SU-DHL-6 (cell line): ENCODE measurements around the gene TIPARP.

ENCODE experiments used
- H2AFZ ChIP-seq: fragments of 200-600 bp; sonication (generic); 2 replicates; pipeline ENCODE4 v1.6.1; 2014; ENCODE audit warnings: low read depth, mild to moderate bottlenecking, moderate library complexity, mixed read lengths, antibody characterized with exemption, low read length; ENCODE audit not compliant: severe bottlenecking
- H3F3A ChIP-seq: fragments of 200-600 bp; shearing (Covaris generic); 2 replicates; pipeline ENCODE4 v1.6.0; 2016; ENCODE audit warnings: antibody characterized with exemption, mild to moderate bottlenecking; ENCODE audit not compliant: insufficient read depth
- H3K27ac ChIP-seq: fragments of 200-600 bp; sonication (generic); 2 replicates; pipeline ENCODE4 v1.5.1; 2016; ENCODE audit warnings: low read depth, mild to moderate bottlenecking, low read length, moderate library complexity, mixed read lengths
- H3K27me3 ChIP-seq: fragments of 200-600 bp; sonication (generic), shearing (Covaris generic); 2 replicates; pipeline ENCODE4 v1.6.0; 2014; ENCODE audit warnings: mild to moderate bottlenecking, low read length
- H3K36me3 ChIP-seq: fragments of 200-600 bp; sonication (generic); 2 replicates; pipeline ENCODE4 v1.6.1; 2014; ENCODE audit warnings: mild to moderate bottlenecking, low read length, mixed read lengths
- H3K4me2 ChIP-seq: fragments of 300-600, 200-600 bp; shearing (Covaris generic), sonication (generic); 2 replicates; pipeline ENCODE4 v1.6.0; 2014; ENCODE audit warnings: low read length, low read depth, mild to moderate bottlenecking; ENCODE audit not compliant: poor library complexity, severe bottlenecking
- H3K4me3 ChIP-seq: fragments of 200-600 bp; sonication (generic); 2 replicates; pipeline ENCODE4 v1.5.1; 2014; ENCODE audit warnings: antibody characterized with exemption, low read length, mild to moderate bottlenecking, mixed read lengths; ENCODE audit not compliant: insufficient read depth, poor library complexity, severe bottlenecking
- H3K79me2 ChIP-seq: fragments of 200-600 bp; sonication (generic); 2 replicates; pipeline ENCODE4 v1.6.1; 2014; ENCODE audit warnings: mild to moderate bottlenecking, low read length, moderate library complexity; ENCODE audit not compliant: insufficient read depth
- H3K9ac ChIP-seq: fragments of 200-600 bp; sonication (generic); 2 replicates; pipeline ENCODE4 v1.7.0; 2014; ENCODE audit warnings: mild to moderate bottlenecking, low read length
- H3K9me2 ChIP-seq: fragments of 200-600 bp; sonication (generic); replicated peaks from 2 replicates; pipeline ENCODE4 v1.6.1; 2014; ENCODE audit warnings: low read length; ENCODE audit not compliant: insufficient read depth
- H3K9me3 ChIP-seq: fragments of 200-600 bp; sonication (generic); 2 replicates; pipeline ENCODE4 v1.6.1; 2014; ENCODE audit warnings: low read length, mixed read lengths; ENCODE audit not compliant: insufficient read depth
- H4K20me1 ChIP-seq: fragments of 200-600 bp; sonication (generic); 2 replicates; pipeline ENCODE4 v1.6.1; 2014; ENCODE audit warnings: low read depth, mild to moderate bottlenecking, antibody characterized with exemption, low read length, moderate library complexity, mixed read lengths
- CTCF ChIP-seq: fragments of 200-600 bp; sonication (generic); IDR thresholded peaks from one replicate; pipeline ENCODE4 v1.5.1; 2017; ENCODE audit warnings: antibody characterized with exemption, mild to moderate bottlenecking, low read length, moderate library complexity; ENCODE audit not compliant: insufficient read depth, poor library complexity, severe bottlenecking
- EZH2phosphoT487 ChIP-seq: fragments of 200-600 bp; sonication (generic), shearing (Covaris generic); conservative IDR thresholded peaks from 2 replicates; pipeline ENCODE4 v1.6.1; 2018; ENCODE audit warnings: mild to moderate bottlenecking, antibody characterized with exemption, low read length, moderate library complexity, mixed read lengths

The TIPARP gene

GRCh38 chr3:156742401-156742800, 68.0 kb downstream of the TIPARP start:
- Histone ChIP-seq H3F3A (no peaks in the 10 kb centered on the region), H3K4me3 (no peak overlapping the region), H3K9ac (no peak overlapping the region), H2AFZ (no peak overlapping the region), H3K79me2 (no peaks in the 10 kb centered on the region), H3K9me3 (peaks cover 12% of the 10 kb centered on the region; the same call in 1 of the 2 replicates), H3K36me3 (no peaks in the 10 kb centered on the region; the same call in 1 of the 2 replicates), H3K9me2 (no peaks in the 10 kb centered on the region), H3K27ac (no peak overlapping the region), H3K4me2 (no peak overlapping the region), H3K27me3 (no peaks in the 10 kb centered on the region), H4K20me1 (no peaks in the 10 kb centered on the region)
- no peak for TF ChIP-seq EZH2phosphoT487

- TF ChIP-seq CTCF = no peak
- TF ChIP-seq EZH2phosphoT487 = no peak
- Histone ChIP-seq H3K36me3 (no peaks in the 10 kb centered on the region; the same call in 1 of the 2 replicates), H3K27me3 (no peaks in the 10 kb centered on the region), H3K9me3 (peaks cover 18% of the 10 kb centered on the region; the same call in 1 of the 2 replicates), H3K9me2 (no peaks in the 10 kb centered on the region), H3K4me3 (no peak overlapping the region), H3K27ac (no peak overlapping the region), H3F3A (no peaks in the 10 kb centered on the region), H2AFZ (no peak overlapping the region), H3K4me2 (no peak overlapping the region), H3K79me2 (no peaks in the 10 kb centered on the region), H3K9ac (no peak overlapping the region), H4K20me1 (no peaks in the 10 kb centered on the region)
Observed at GRCh38 chr3:156743859-156744258, 69.5 kb downstream of the TIPARP start.

GRCh38 chr3:156744631-156745030, 70.2 kb downstream of the TIPARP start:
- Histone ChIP-seq H4K20me1 (no peaks in the 10 kb centered on the region), H3K4me2 (no peak overlapping the region), H3F3A (no peaks in the 10 kb centered on the region), H3K27me3 (no peaks in the 10 kb centered on the region), H3K9me3 (peaks cover 18% of the 10 kb centered on the region; the same call in 1 of the 2 replicates), H3K27ac (no peak overlapping the region), H3K36me3 (no peaks in the 10 kb centered on the region; the same call in 1 of the 2 replicates), H3K4me3 (no peak overlapping the region), H3K9ac (no peak overlapping the region), H3K9me2 (no peaks in the 10 kb centered on the region), H3K79me2 (no peaks in the 10 kb centered on the region), H2AFZ (no peak overlapping the region)
- no peak for TF ChIP-seq CTCF
- TF ChIP-seq EZH2phosphoT487 = no peak

GRCh38 chr3:156745766-156746165, 71.4 kb downstream of the TIPARP start:
- TF ChIP-seq EZH2phosphoT487 = no peak
- no peak for TF ChIP-seq CTCF
- no peaks in the 10 kb centered on the region for H4K20me1 ChIP-seq

More at GRCh38 chr3:156745766-156746165, 71.4 kb downstream of the TIPARP start:
- Histone ChIP-seq H3K4me3 (no peak overlapping the region), H3K9ac (no peak overlapping the region), H3K27me3 (no peaks in the 10 kb centered on the region), H2AFZ (no peak overlapping the region), H3K36me3 (no peaks in the 10 kb centered on the region; the same call in 1 of the 2 replicates), H3K4me2 (no peak overlapping the region), H3F3A (no peaks in the 10 kb centered on the region), H3K79me2 (no peaks in the 10 kb centered on the region), H3K9me2 (no peaks in the 10 kb centered on the region), H3K27ac (no peak overlapping the region), H3K9me3 (peaks cover 18% of the 10 kb centered on the region; the same call in 1 of the 2 replicates)
